ENCODE results near the gene PAOX. TPM values are rescaled to one million over a fixed set of nuclear protein-coding genes. Genes with fewer than 3 reads are reported as not detected.

The PAOX gene
- total RNA-seq, 1 experiment from 2014 or later, result 6.7 TPM

- H3K4me3 ChIP-seq (ENCODE audit: low read depth, low read length), result peak within 1 kb of the TSS; percentile 62
- peak; percentile 91 to 94 for DNase-seq
- ChIA-PET POLR2A (interaction anchor here (0.8 to 1.9 kb wide), 9 partner anchors 9 to 100 kb away, joined by 3 to 14 read pairs (median 3); partner anchors contain the start of genes ECHS1 and PAOX), CTCF (interaction anchor here (0.7 to 1.2 kb wide), 5 partner anchors 9 to 28 kb away, joined by 3 to 7 read pairs (median 4); no protein-coding TSS in a partner anchor)
- intact Hi-C loops (cut with micrococcal nuclease; ENCODE audit: unreplicated experiment), result loop anchor here (1.0 to 2.0 kb wide), 2 partner anchors 15 to 37 kb away; partner anchors contain the start of genes ECHS1 and MTG1
- H3K27ac Mint-ChIP-seq (ENCODE audit: unreplicated experiment), result peak within 1 kb of the TSS; percentile 85
- H3K36me3 Mint-ChIP-seq (ENCODE audit: insufficient read depth, unreplicated experiment), result peaks cover 32% of the 10 kb centered on the region
- H3K9me3 ChIP-seq, result no peaks in the 10 kb centered on the region
- H3K4me1 Mint-ChIP-seq (ENCODE audit: low read depth, unreplicated experiment), result peaks cover 26% of the 10 kb centered on the region
- no peaks in the 10 kb centered on the region for H3K27me3 ChIP-seq (replicated peaks; ENCODE audit: control insufficient read depth, insufficient read depth, low read length)
- H3K9me3 Mint-ChIP-seq (ENCODE audit: unreplicated experiment), result no peaks in the 10 kb centered on the region
- TF ChIP-seq CTCF (IDR thresholded peaks at IDR 0.05; ENCODE audit: insufficient read depth in 1 of 2, low read depth in 1 of 2, low read length in 1 of 2, severe bottlenecking in 1 of 2, unreplicated experiment in 1 of 2), result no peak
- peaks cover 9% of the 10 kb centered on the region for H3K36me3 ChIP-seq (ENCODE audit: control insufficient read depth, insufficient read depth, low read length)
- peak within 1 kb of the TSS; percentile 81 for H3K4me3 Mint-ChIP-seq (ENCODE audit: unreplicated experiment)
- BruUV-seq (replicated peaks), result no TSS peak
- no peaks in the 10 kb centered on the region for H3K27me3 Mint-ChIP-seq (ENCODE audit: insufficient read depth, unreplicated experiment)
- H3K4me1 ChIP-seq, result peaks cover 39% of the 10 kb centered on the region
Observed at GRCh38 chr10:133357285-133358161, 21.5 kb upstream of the PAOX start, which contains the start of gene FUOM. FUOM (minus strand) TSS chr10:133358019; CDS start chr10:133358007, 12 bp downstream.

- H3K9me3 Mint-ChIP-seq (ENCODE audit: unreplicated experiment), result no peaks in the 10 kb centered on the region
- no peaks in the 10 kb centered on the region for H3K9me3 ChIP-seq
- intact Hi-C loops (cut with micrococcal nuclease; ENCODE audit: unreplicated experiment), result no loop called here
- peaks cover 10% of the 10 kb centered on the region for H3K36me3 ChIP-seq (ENCODE audit: control insufficient read depth, insufficient read depth, low read length)
- no peak for TF ChIP-seq CTCF (IDR thresholded peaks at IDR 0.05; ENCODE audit: insufficient read depth in 1 of 2, low read depth in 1 of 2, low read length in 1 of 2, severe bottlenecking in 1 of 2, unreplicated experiment in 1 of 2)
- ChIA-PET POLR2A (interaction anchor here (0.8 to 1.9 kb wide), 9 partner anchors 10 to 101 kb away, joined by 3 to 14 read pairs (median 3); partner anchors contain the start of genes ECHS1 and PAOX), CTCF (interaction anchor here (0.7 to 1.2 kb wide), 5 partner anchors 10 to 28 kb away, joined by 3 to 7 read pairs (median 4); no protein-coding TSS in a partner anchor)
- no peak overlapping the region for H3K4me3 ChIP-seq (ENCODE audit: low read depth, low read length)
- peak overlapping the region; percentile 81 for H3K4me3 Mint-ChIP-seq (ENCODE audit: unreplicated experiment)
- BruUV-seq (replicated peaks), result no TSS peak
- DNase-seq, result no peak
- H3K4me1 ChIP-seq, result peaks cover 39% of the 10 kb centered on the region
- no peaks in the 10 kb centered on the region for H3K27me3 ChIP-seq (replicated peaks; ENCODE audit: control insufficient read depth, insufficient read depth, low read length)
- H3K27ac Mint-ChIP-seq (ENCODE audit: unreplicated experiment), result peak overlapping the region; percentile 85
- H3K4me1 Mint-ChIP-seq (ENCODE audit: low read depth, unreplicated experiment), result peaks cover 26% of the 10 kb centered on the region
- no peaks in the 10 kb centered on the region for H3K27me3 Mint-ChIP-seq (ENCODE audit: insufficient read depth, unreplicated experiment)
- H3K36me3 Mint-ChIP-seq (ENCODE audit: insufficient read depth, unreplicated experiment), result peaks cover 40% of the 10 kb centered on the region
Observed at GRCh38 chr10:133358162-133358924, 20.7 kb upstream of the PAOX start.

- Histone ChIP-seq H3K36me3 (ENCODE audit: control insufficient read depth, insufficient read depth, low read length) (peaks cover 10% of the 10 kb centered on the region), H3K4me1 (peaks cover 39% of the 10 kb centered on the region), H3K4me3 (ENCODE audit: low read depth, low read length) (no peak overlapping the region), H3K27me3 (replicated peaks; ENCODE audit: control insufficient read depth, insufficient read depth, low read length) (no peaks in the 10 kb centered on the region), H3K9me3 (no peaks in the 10 kb centered on the region)
- POLR2A ChIA-PET, result no interaction called here
- H3K27me3 Mint-ChIP-seq (ENCODE audit: insufficient read depth, unreplicated experiment), result no peaks in the 10 kb centered on the region
- intact Hi-C loops (cut with micrococcal nuclease; ENCODE audit: unreplicated experiment), result no loop called here
- no peak for TF ChIP-seq CTCF (IDR thresholded peaks at IDR 0.05; ENCODE audit: insufficient read depth in 1 of 2, low read depth in 1 of 2, low read length in 1 of 2, severe bottlenecking in 1 of 2, unreplicated experiment in 1 of 2)
- BruUV-seq (replicated peaks), result no TSS peak
- H3K4me3 Mint-ChIP-seq (ENCODE audit: unreplicated experiment), result no peak overlapping the region
- peaks cover 46% of the 10 kb centered on the region for H3K36me3 Mint-ChIP-seq (ENCODE audit: insufficient read depth, unreplicated experiment)
- H3K27ac Mint-ChIP-seq (ENCODE audit: unreplicated experiment), result peak overlapping the region; percentile 85
- no peaks in the 10 kb centered on the region for H3K9me3 Mint-ChIP-seq (ENCODE audit: unreplicated experiment)
- CTCF ChIA-PET, result interaction anchor here (1.0 kb wide), 1 partner anchor 19 kb away, joined by 3 read pairs; no protein-coding TSS in a partner anchor
- DNase-seq, result no peak
- peaks cover 26% of the 10 kb centered on the region for H3K4me1 Mint-ChIP-seq (ENCODE audit: low read depth, unreplicated experiment)
Observed at GRCh38 chr10:133358925-133359310, 20.1 kb upstream of the PAOX start.
